Breast epithelium (tissue), 4 donors: ENCODE measurements around the gene PAPPA. TPM values are rescaled to one million over a fixed set of nuclear protein-coding genes. Genes with fewer than 3 reads are reported as not detected.

ENCODE experiments used
- DNase-seq, 2 donors: peaks; one replicate each; pipeline ENCODE4 v3.0.0-alpha.2; 2019; ENCODE audit warnings: low spot score in 2 of 2
- H3K27ac ChIP-seq, 2 donors: fragments of 200-600 bp; sonication (generic) in 1 of 2; one replicate each; pipeline ENCODE4 v1.5.1; 2016 to 2019; ENCODE audit warnings: mild to moderate bottlenecking in 1 of 2
- H3K27me3 ChIP-seq, 2 donors: fragments of 200-600 bp; sonication (generic) in 1 of 2; one replicate each; pipeline versions ENCODE4 v1.5.1 to v1.6.0; 2017 to 2019; ENCODE audit warnings: control low read depth in 1 of 2, mild to moderate bottlenecking in 1 of 2
- H3K36me3 ChIP-seq: fragments of 200-600 bp; one replicate; pipeline ENCODE4 v1.5.1; 2019
- H3K4me1 ChIP-seq, 2 donors: fragments of 200-600 bp; sonication (generic); one replicate each; pipeline ENCODE4 v1.5.1; 2016 to 2019; ENCODE audit warnings: control low read depth in 1 of 2
- H3K4me3 ChIP-seq, 3 donors: fragments of 200-600 bp; sonication (generic); 1 replicate in 2 of 3; 2 replicates in 1 of 3; pipeline ENCODE4 v1.5.1; 2016 to 2019; ENCODE audit warnings: mild to moderate bottlenecking in 3 of 3, moderate library complexity in 2 of 3
- H3K9me3 ChIP-seq, 2 donors: fragments of 200-600 bp; sonication (generic) in 1 of 2; one replicate each; pipeline ENCODE4 v1.5.1; 2016 to 2019; ENCODE audit warnings: control low read depth in 1 of 2
- POLR2A ChIP-seq: fragments of 450-650 bp; IDR thresholded peaks from one replicate; pipeline ENCODE4 v1.6.1; 2016; ENCODE audit warnings: antibody characterized with exemption, mild to moderate bottlenecking, moderate library complexity
- POLR2AphosphoS5 ChIP-seq, 3 donors: sonication (generic); formaldehyde crosslinking; IDR thresholded peaks; one replicate each; pipeline ENCODE4 v1.6.1; 2017; ENCODE audit warnings: antibody characterized with exemption in 3 of 3
- intact Hi-C: fragments of 100-400 bp; cut with DNase I; formaldehyde crosslinking; loops from one replicate; pipeline ENCODE4 v1.15.1; 2023; ENCODE audit warnings: low total_unique reads
- total RNA-seq, 3 donors: library from RNA; depleted of rRNA; stranded (reverse); fragments of >200 nt; gene quantifications; one replicate each; pipeline ENCODE4 v1.1.0, GENCODE V29; 2016
- TF ChIP-seq, protein P1 (sequence below), 3 donors: fragments of 450-650 bp; IDR thresholded peaks; one replicate each; pipeline ENCODE4 v1.5.1; 2016 to 2017; ENCODE audit warnings: antibody characterized with exemption in 3 of 3, mild to moderate bottlenecking in 3 of 3, moderate library complexity in 3 of 3

Gene PAPPA
- total RNA-seq, 3 donors from 2014 or later, result 2.6 to 3.4 (median 3.4) TPM

DNA sequence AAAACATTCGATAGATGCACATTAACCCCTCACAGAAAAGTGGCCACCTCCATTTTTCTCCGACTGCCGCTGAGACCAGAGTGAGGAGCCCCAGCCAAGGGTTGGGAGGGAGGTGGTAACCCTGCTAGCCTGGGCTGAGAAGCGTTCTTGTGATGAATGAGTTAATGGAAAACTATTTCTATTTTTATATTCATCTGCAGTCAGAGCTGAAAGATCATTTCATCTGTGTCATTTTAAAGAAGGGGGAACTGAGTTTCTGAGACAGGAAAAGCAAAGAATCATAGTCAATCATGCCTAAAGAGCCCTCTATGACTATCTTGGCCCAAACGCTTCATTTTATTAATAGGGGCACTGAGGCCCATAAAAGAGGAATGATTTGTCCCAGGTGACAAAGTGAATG, 229.5 kb downstream of the PAPPA start:
- H3K27ac ChIP-seq, result no peak overlapping the region
- H3K36me3 ChIP-seq, result no peaks in the 10 kb centered on the region
- DNase-seq, result no peak
- TF ChIP-seq POLR2A (no peak), POLR2AphosphoS5 (IDR thresholded peaks at IDR 0.05) (no peak)
- TF ChIP-seq, protein P1, sequence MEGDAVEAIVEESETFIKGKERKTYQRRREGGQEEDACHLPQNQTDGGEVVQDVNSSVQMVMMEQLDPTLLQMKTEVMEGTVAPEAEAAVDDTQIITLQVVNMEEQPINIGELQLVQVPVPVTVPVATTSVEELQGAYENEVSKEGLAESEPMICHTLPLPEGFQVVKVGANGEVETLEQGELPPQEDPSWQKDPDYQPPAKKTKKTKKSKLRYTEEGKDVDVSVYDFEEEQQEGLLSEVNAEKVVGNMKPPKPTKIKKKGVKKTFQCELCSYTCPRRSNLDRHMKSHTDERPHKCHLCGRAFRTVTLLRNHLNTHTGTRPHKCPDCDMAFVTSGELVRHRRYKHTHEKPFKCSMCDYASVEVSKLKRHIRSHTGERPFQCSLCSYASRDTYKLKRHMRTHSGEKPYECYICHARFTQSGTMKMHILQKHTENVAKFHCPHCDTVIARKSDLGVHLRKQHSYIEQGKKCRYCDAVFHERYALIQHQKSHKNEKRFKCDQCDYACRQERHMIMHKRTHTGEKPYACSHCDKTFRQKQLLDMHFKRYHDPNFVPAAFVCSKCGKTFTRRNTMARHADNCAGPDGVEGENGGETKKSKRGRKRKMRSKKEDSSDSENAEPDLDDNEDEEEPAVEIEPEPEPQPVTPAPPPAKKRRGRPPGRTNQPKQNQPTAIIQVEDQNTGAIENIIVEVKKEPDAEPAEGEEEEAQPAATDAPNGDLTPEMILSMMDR (IDR thresholded peaks at IDR 0.05), result no peak
- intact Hi-C loops, result no loop called here
- H3K9me3 ChIP-seq, result no peaks in the 10 kb centered on the region
- no peaks in the 10 kb centered on the region for H3K27me3 ChIP-seq
- H3K4me3 ChIP-seq, result no peak overlapping the region
- no peaks in the 10 kb centered on the region for H3K4me1 ChIP-seq

DNA sequence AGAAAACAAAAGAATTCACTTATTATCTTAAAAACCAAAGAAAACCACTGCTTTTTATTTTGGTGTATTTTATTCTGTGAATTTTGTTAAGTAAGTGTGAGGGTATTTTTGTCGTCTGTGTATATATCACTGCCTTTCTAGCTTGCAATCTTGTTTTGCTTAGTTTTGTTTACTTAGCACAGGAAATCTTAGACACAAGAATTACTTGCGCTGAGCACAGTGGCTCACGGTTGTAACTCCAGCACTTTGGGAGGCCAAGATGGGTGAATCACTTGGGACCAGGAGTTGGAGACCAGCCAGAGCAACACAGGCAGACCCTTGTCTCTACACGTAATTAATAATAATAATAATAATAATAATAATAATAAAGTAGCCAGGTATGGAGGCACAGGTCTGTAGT, 230.3 kb downstream of the PAPPA start:
- Histone ChIP-seq H3K4me3 (no peak overlapping the region), H3K27me3 (no peaks in the 10 kb centered on the region), H3K27ac (no peak overlapping the region), H3K4me1 (no peaks in the 10 kb centered on the region), H3K36me3 (no peaks in the 10 kb centered on the region), H3K9me3 (no peaks in the 10 kb centered on the region)
- intact Hi-C loops, result no loop called here
- DNase-seq, result no peak
- no peak for TF ChIP-seq POLR2AphosphoS5 (IDR thresholded peaks at IDR 0.05)
- TF ChIP-seq, protein P1 (IDR thresholded peaks at IDR 0.05), result no peak
- no peak for TF ChIP-seq POLR2A

DNA sequence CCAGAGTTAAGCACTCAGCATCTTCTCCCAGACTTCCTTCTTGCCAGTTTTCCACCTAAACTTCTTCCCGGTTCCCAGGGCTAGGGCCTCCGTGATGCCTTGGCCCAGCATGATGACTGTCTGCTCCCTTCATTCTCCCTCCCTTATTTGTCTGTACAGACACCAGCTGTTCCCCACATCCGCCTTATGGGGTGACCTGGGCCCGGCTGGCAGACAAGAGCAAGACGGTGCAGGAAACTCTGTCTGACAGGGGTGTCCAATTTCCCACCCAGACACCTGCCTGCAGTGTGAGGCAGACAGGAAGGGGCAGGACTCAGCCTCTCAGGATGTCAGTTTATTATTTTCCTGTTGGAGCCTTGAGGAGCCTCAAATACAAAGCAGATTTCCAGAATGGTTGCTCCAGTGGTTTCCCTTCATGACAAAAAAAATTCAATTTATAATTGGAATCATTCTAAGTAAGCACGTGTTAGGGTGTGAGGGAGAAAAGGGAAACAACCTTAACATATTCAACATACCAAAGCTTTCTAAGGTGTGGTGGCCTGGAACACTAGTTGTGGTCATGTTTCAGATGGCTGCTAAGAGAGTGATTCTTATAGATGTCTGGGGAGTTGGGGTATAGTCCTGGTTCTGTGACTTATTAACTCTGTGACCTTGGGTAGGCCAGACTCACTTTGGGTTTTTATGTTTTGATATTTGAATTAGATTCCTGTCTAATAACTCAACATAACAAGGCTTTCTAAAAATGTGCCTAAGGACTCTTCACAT, 234.5 kb downstream of the PAPPA start:
- no peak for DNase-seq
- H3K27me3 ChIP-seq, result no peaks in the 10 kb centered on the region
- H3K9me3 ChIP-seq, result no peaks in the 10 kb centered on the region
- no peak overlapping the region for H3K27ac ChIP-seq
- H3K36me3 ChIP-seq, result no peaks in the 10 kb centered on the region
- TF ChIP-seq POLR2AphosphoS5 (IDR thresholded peaks at IDR 0.05) (no peak), POLR2A (no peak)
- TF ChIP-seq, protein P1 (IDR thresholded peaks at IDR 0.05), result no peak
- intact Hi-C loops, result no loop called here
- H3K4me3 ChIP-seq, result no peak overlapping the region
- no peaks in the 10 kb centered on the region for H3K4me1 ChIP-seq

DNA sequence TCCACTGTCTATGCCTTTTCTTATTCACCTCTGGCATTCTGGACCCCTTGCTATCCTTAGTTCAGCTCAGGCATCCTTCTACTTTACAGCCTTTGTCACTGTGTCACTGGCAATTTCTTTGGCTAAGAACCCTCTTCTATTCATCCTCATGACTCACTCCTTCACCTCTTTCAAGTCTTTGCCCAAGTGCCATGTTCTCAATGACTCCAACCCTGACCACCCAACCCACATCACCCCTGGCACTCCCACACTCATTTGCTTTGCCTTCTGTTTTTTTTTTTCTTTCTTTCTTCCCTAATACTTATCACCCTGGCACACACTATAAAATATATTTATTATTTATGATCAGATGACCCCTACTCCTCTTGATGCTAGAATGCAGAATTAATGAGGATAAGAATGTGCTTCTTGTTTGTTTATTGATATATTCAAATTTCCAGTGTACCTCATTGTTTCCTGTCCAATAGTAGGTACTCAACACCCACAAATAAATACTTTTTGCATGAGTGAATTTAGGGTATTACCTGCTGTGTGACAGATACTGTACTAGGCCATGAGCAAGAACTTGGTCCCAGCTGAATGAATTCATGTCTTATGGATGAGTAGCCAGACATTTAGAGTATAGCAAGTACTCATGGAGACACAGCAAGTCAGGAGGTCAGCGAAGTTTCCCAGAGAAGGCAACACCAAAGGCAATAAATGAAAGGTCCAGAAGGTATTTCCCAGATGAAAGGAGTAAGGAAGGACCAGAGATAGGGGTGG, 236.1 kb downstream of the PAPPA start:
- Histone ChIP-seq H3K27ac (no peak overlapping the region), H3K4me3 (no peak overlapping the region), H3K27me3 (no peaks in the 10 kb centered on the region), H3K4me1 (no peaks in the 10 kb centered on the region), H3K9me3 (no peaks in the 10 kb centered on the region), H3K36me3 (no peaks in the 10 kb centered on the region)
- no peak for DNase-seq
- intact Hi-C loops, result no loop called here
- TF ChIP-seq POLR2AphosphoS5 (IDR thresholded peaks at IDR 0.05), result no peak

DNA sequence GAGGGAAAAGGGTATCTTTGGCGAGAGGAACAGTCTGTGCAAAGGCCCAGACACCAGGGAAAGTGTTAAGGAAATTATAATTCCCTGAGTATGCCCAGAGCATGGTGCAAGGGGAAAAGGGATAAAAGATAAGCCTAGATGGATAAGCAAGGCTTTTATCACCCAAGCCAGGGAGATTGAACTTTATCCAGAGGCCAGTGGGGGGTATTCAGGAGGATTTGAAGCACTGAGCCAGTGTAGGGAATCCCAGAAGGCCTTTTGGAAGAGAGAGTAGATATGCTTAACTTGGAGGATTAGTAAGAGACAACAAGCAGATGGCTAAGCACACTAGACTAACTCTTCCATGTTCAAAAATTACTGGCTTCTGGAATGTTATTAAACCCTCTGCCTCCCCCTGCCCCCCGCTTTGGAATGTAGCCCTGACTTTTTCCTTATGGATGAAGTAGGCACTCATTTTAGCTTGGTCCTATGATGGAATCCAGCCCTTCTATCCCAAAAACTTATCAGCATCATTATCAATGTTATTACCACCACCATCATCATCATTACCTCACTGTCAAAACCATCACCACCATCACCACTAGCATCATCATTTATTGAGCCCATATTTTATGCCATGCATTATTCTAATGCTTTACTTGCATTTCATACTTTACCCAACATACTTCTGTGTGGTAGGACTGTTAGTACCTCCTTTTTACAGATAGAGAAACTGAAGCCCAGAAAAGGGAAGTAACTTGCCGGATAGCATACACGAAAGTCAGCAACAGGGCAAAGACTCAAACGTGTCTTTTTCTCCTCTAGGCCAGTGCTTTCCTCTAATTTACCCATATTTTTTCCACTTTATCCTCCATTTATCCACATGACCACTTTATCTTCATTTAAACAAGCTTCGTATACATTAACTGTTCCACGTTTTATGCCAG, 237.0 kb downstream of the PAPPA start:
- H3K4me3 ChIP-seq, result no peak overlapping the region
- no peak overlapping the region for H3K27ac ChIP-seq
- no peaks in the 10 kb centered on the region for H3K27me3 ChIP-seq
- TF ChIP-seq, protein P1 (IDR thresholded peaks at IDR 0.05), result no peak
- TF ChIP-seq POLR2A (no peak), POLR2AphosphoS5 (IDR thresholded peaks at IDR 0.05) (no peak)
- H3K4me1 ChIP-seq, result no peaks in the 10 kb centered on the region
- no peaks in the 10 kb centered on the region for H3K9me3 ChIP-seq
- no peak for DNase-seq
- intact Hi-C loops, result no loop called here
- no peaks in the 10 kb centered on the region for H3K36me3 ChIP-seq
